H1 (cell line): ENCODE results near the gene ZGLP1. TPM values are rescaled to one million over a fixed set of nuclear protein-coding genes. Genes with fewer than 3 reads are reported as not detected.

Experiments
- ASH2L ChIP-seq: fragments of 200-600, 300-600 bp; sonication (generic); IDR thresholded peaks from one replicate; pipeline ENCODE4 v1.7.1; 2017; ENCODE audit warnings: low read length
- ATF2 ChIP-seq: IDR thresholded peaks from 2 replicates; pipeline ENCODE4 v1.6.1; 2012; ENCODE audit warnings: low read length, inconsistent platforms
- CHD1 ChIP-seq: IDR thresholded peaks from 2 replicates; pipeline ENCODE4 v1.6.1; 2012; ENCODE audit warnings: low read depth, low read length, improper control_type of control experiment
- EZH2 ChIP-seq: fragments of 200-600 bp; sonication (generic); IDR thresholded peaks from 2 replicates; pipeline ENCODE4 v1.7.1; 2012; ENCODE audit warnings: low read depth, mild to moderate bottlenecking, moderate library complexity, low read length, inconsistent platforms; ENCODE audit not compliant: severe bottlenecking
- HDAC2 ChIP-seq, 2 experiments: fragments of 300-600 bp in 1 of 2; sonication (generic) in 1 of 2; IDR thresholded peaks; 2 replicates each; pipeline ENCODE4 v1.6.1; 2011 to 2012; ENCODE audit warnings: low read depth in 2 of 2, low read length in 2 of 2, mild to moderate bottlenecking in 2 of 2, moderate library complexity in 2 of 2, borderline replicate concordance in 1 of 2, inconsistent platforms in 1 of 2
- RFX5 ChIP-seq: IDR thresholded peaks from 2 replicates; pipeline ENCODE4 v1.6.1; 2011; ENCODE audit warnings: low read depth, low read length, improper control_type of control experiment, borderline replicate concordance
- RXRA ChIP-seq: IDR thresholded peaks from 2 replicates; pipeline ENCODE4 v1.6.1; 2011; ENCODE audit warnings: low read depth, mild to moderate bottlenecking, low read length, moderate library complexity; ENCODE audit not compliant: insufficient read depth
- TAF1 ChIP-seq: IDR thresholded peaks from 2 replicates; pipeline ENCODE4 v1.6.1; 2011; ENCODE audit warnings: mild to moderate bottlenecking, low read depth, low read length
- polyA plus RNA-seq, 7 experiments: library from polyadenylated mRNA; depleted of rRNA in 3 of 7; stranded (reverse) in 5 of 7; unstranded in 2 of 7; fragments of >200 nt in 5 of 7; fragments of 200-250 nt in 2 of 7; gene quantifications; 1 replicate in 5 of 7; 2 replicates in 1 of 7; 4 replicates in 1 of 7; pipeline versions ENCODE4 v1.2.1 to v1.2.3, GENCODE V29; 2011 to 2013; ENCODE audit warnings: missing spikeins in 2 of 7, mixed read lengths in 2 of 7
- total RNA-seq: library from RNA; stranded (reverse); fragmentation: NEBNext Ultra II Directional; extraction: Animal tissue kit (Norgen Biotek cat#: 25700); gene quantifications from 2 replicates; pipeline ENCODE4 v1.2.1, GENCODE V29; 2021

ZGLP1 gene
- total and polyA plus RNA-seq, 2 of the 8 experiments (the other 6 are each of a cell fraction or from before 2014, with no cell fraction given): 4.2 to 5.1 TPM

DNA sequence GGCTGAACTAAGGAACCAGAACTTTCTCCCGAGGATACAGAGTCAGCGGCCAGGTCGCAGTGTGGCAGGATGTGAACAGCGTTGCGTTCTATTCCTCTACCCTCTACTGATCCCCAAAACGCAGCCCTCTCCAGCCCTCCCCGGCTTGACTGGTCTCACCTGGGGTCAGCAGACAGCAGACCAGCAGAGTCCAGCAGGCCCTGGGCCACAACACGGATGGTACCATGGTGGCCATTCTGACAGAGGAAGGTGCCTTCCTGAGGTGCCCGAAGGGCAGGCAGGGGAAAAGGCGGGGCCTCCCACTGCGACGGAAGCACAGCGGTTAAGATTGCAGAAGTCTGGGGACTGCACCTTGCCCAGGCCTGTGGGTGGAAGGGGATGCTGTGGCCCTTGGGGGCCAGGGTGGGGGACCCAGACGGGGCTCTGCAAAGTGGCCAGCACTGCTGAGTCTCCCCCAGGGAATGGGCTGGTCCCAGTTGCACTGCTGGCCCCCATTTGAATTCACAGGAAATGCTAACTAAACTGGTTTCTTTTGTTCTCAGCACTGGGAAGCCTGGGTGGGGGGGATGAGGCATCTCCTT, 29.9 kb upstream of the ZGLP1 start, which contains the start of gene ICAM3 (continued):
- TF ChIP-seq TAF1 (no peak), ATF2 (no peak), RFX5 (no peak), RXRA (no peak), ASH2L (no peak), EZH2 (no peak), HDAC2 (IDR thresholded peaks at IDR 0.05; ENCODE audit: borderline replicate concordance in 1 of 2, low read depth in 2 of 2, low read length in 2 of 2) (no peak), CHD1 (no peak)
